ENCODE data around the gene LRRC26. TPM values are rescaled to one million over a fixed set of nuclear protein-coding genes. Genes with fewer than 3 reads are reported as not detected.

LRRC26 gene
- total and polyA plus RNA-seq, 2 of the 13 experiments (the other 11 are each of a cell fraction or from before 2014, with no cell fraction given): not detected

- TF ChIP-seq DZIP1 (CRISPR knock-in tag; IDR thresholded peaks at IDR 0.05) (peak; percentile 80; the same call in 1 of the 2 replicates), NONO (IDR thresholded peaks at IDR 0.05) (no peak), NONO (CRISPR knock-in tag; conservative IDR thresholded peaks at IDR 0.05) (peak; percentile 62; the same call in 1 of the 2 replicates), KAT8 (CRISPR knock-in tag; IDR thresholded peaks at IDR 0.05) (peak; percentile 35; the same call in 1 of the 2 replicates), ETV5 (CRISPR knock-in tag; IDR thresholded peaks at IDR 0.05; ENCODE audit: borderline replicate concordance) (peak; percentile 84), ZNF292 (CRISPR knock-in tag; IDR thresholded peaks at IDR 0.05; ENCODE audit: borderline replicate concordance, low read depth) (peak; percentile 37; the same call in 1 of the 2 replicates), ARID4A (CRISPR knock-in tag; IDR thresholded peaks at IDR 0.05; ENCODE audit: borderline replicate concordance) (peak; percentile 68; the same call in 1 of the 2 replicates), ZNF503 (CRISPR knock-in tag; IDR thresholded peaks at IDR 0.05) (no peak), MED8 (CRISPR knock-in tag; IDR thresholded peaks at IDR 0.05; ENCODE audit: insufficient replicate concordance) (no peak), ZNF18 (CRISPR knock-in tag; IDR thresholded peaks at IDR 0.05; ENCODE audit: insufficient replicate concordance) (peak; percentile 86), MIXL1 (CRISPR knock-in tag; IDR thresholded peaks at IDR 0.05) (0 out of 2 replicates have a peak, but pooled peaks have one; percentile 18), ZNF574 (CRISPR knock-in tag; IDR thresholded peaks at IDR 0.05) (0 out of 2 replicates have a peak, but pooled peaks have one; percentile 45), TFAP4 (IDR thresholded peaks at IDR 0.05; ENCODE audit: borderline replicate concordance, low read depth) (peak; percentile 98), ELF4 (CRISPR knock-in tag; IDR thresholded peaks at IDR 0.05; ENCODE audit: borderline replicate concordance) (no peak)
Observed at GRCh38 chr9:137218754-137219271, 49.0 kb upstream of the LRRC26 start (continued).

Data from HepG2 (cell line).